Measurements from ENCODE around the gene LRRFIP1.

The LRRFIP1 gene

DNA sequence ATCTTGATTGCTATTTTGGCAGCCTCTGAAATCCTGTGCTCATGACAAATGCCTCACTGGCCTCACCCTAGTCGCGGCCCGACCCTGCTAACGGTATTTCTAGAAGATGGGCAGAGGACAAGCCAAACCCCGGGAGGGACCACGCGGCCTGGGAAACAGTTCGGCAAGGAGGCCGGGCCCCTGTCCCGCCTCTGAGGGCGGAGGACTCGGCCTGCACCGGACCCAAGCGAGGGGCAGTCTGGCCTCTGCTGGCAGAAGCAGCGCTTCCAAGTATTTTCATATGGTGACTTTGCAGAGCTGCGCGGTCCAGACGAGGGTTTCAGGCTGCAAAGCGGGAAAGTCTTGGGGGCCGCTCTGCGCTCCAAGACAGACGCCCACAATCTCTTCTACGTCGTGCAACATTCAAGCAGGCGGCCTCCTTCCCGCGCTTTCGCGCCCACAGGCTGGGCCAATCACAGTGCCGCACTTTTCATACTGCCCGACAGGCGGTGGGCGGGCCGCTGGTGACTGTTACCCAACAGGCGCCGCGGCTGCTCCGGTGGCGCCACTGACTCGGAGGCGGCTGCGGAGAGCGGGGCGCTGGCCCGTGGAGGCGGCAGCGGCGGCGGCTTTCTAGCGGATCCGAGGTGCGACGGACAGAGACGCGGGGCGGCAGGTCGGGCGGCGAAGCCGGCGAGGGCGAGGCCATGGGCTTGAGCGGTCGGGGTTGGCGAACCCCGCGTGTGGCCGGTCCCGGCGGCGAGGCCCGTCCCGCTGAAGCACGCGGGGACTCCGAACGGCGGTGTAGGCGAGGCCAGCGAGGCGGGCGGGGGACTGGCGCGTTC, 171.1 kb downstream of the LRRFIP1 start, which contains the start of gene RBM44:
Gene RBM44, plus strand, starts transcription at position 544 of the 824 bp plus-strand sequence. CDS start 14,831 bp downstream, outside the sequence.
- DNase-seq: no peak

DNA sequence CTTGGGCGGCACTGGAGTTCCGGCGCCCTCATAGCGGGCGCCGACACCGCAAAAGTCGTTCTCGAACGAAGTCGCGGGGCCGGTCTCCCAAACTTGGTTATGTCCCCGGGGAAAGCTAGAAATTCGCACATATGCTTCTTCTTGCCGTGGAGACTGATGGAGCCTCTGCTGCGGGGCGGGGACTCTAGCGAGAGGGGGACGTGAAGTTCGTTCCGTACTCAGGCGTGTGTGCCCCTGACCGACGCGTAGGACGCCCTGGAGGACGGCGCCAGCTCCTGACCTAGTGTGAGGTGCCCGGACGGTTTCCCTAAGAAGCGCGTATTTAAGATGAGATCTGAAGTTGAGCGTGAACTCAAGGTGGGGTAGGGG, 171.7 kb downstream of the LRRFIP1 start:
- DNase-seq: no peak

DNA sequence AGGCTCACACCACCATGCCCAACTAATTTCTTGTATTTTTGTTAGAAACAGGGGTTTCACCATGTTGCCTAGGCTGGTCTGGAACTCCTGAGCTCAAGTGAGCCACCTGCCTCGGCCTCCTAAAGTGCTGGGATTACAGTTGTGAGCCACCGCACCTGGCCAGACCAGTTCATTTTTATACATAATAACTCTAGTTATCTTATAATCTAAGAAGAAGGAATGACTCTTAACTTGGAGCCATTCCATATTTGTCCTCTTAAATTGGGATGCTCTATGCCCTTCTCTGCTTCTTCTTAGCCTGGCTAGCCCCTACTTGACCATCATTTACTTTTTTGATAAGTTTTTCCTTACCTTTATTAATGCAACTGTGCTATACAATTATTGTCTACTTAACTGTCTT, 174.1 kb downstream of the LRRFIP1 start:
- DNase-seq: no peak

DNA sequence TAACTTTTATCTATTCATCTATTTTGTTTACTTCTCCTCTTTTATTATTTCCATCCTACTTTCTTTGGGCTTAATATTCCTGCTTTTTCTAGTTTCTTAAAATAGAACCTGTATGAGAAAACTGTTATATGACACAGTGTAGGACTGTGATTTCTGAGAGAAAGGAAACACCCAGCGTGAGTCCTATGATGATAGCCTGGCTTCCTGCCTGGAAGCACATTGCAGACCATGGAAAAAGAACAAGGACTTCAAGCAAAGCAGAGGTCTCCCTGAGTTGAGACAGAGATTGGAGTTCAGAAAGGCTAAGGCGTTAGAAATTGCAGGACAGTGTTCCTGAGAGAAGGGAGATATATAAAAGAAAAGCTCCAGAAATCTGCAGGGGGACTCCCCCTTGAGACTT, 178.9 kb downstream of the LRRFIP1 start:
- no peak for DNase-seq

DNA sequence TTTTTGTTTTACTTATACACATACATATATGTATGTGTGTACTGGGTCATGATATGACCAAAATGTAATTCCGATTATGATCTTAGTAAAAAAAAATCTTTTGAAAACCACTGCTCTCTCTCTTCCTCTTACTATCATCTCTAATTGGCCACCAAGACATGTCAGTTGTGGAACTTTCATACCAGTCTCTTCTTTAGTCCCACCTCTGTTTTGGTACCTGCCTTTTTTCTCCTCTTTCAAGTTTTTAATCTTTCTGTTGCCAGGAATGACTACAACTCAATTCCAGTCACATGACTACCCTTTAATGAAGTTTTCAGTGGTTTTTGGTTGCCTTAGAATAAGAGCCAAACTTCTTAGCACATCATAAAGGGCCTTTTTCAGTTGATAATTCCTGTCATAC, 188.2 kb downstream of the LRRFIP1 start:
- DNase-seq: no peak

DNA sequence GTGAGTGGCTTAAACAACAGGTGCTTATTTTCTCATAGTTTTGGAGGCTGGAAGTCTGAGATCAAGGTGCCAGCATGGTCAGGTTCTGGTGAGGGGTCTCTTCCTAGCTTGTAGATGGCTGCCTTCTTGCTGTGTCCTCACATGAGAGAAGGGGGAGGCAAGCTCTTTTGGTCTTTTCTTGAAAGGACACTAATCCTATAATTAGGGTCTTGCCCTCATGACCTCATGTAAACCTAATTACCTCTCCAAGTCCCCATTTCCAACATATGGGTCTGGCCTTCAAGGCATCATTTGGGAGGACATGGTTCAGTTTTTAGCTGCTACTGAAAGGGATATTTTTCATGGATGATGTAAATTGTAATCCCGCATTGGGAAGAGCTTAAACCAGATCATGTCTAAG, 189.1 kb downstream of the LRRFIP1 start:
- no peak for DNase-seq

DNA sequence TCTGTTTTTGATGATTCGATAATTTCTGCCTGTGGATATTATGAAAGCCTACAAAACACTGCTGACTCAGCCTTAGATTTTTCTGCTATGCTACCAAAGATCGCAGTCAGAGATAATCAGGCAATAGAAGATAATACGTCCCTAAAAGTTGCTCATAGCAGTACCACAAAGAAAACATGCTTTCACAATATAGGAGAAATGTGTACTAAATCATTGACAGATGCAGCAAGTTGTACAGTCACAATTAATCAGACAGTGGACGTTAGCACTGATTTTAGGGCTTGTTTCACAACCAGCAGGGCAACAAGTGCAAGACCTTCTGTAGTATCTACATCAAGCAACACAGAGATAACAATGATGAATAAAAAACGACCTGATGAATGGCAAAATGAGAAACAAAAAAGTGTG, 190.7 kb downstream of the LRRFIP1 start:
- DNase-seq: peak; percentile 7 to 32

DNA sequence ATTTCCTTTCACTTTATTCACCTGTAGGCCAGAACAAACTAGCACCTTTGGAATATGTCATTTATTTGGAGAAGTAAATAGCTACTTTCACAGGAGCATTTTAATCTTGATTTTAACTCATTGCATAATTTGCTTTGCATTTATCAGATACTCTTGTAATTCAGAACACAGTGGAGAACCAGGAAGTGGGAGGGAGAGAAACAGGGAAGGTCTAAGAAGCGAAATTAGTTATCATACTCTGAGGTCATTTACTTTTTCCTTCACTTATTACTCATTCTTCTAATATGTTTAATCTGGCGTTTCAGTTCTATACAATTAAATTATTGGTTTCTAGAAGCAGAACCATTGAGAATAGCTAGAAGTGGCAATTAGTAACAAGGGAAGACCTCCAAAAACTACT, 191.8 kb downstream of the LRRFIP1 start:
- peak; percentile 32 to 55 for DNase-seq

DNA sequence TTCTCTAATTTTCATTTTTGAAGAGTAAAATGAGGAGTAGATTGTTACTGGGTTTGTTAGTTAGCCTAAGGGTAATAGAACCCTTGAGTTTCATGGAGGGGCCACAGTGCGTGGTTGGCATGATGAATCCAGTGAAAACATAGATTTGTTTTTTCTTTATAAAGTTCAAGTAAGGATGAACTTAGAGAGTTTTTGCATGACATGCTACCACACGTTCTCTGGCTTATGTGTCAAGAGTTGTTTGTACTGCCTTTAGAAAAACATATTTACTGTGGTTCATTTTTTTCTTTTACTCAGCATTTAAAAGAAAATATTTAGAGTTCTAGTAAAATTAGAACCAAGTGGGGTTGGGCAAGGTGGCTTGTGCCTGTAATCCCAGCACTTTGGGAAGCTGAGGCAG, 193.0 kb downstream of the LRRFIP1 start:
- DNase-seq: no peak

DNA sequence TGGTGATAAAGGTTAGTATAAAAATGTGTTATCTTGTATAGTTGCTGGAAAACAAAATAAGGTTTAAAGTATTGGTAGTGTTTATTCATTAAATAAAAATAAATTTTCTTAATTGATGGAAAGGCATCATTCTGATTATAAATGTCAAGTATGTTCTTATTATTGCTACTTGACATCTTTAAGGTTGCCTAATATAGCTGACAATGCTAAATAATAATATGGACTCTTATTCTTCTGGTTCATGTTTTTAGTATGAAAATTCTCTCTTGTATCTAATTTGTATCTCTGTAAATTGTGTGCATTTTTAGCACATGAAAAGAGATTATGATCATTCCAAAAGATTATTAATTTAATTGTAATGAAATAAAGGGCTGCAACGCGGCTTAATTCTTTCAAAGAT, 196.2 kb downstream of the LRRFIP1 start:
- no peak for DNase-seq

DNA sequence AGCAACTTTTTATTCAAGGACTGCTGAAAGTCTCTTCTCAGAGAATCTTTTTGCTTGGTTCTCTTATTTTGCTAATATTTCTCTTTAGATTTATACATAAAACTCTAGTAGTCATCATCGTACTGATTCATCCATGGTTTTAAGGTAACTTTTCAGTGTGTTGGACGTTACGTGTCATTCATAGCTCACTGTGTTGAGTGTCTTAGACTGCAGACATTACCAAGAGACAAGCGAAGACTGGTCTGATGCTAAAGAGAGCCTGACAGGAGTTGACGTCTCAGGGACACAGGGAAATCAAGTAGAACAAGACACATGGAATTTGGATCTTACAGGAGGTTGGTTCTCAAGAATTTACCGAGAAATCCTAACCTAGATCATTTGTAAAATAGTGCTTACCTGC, 196.7 kb downstream of the LRRFIP1 start:
- no peak for DNase-seq

DNA sequence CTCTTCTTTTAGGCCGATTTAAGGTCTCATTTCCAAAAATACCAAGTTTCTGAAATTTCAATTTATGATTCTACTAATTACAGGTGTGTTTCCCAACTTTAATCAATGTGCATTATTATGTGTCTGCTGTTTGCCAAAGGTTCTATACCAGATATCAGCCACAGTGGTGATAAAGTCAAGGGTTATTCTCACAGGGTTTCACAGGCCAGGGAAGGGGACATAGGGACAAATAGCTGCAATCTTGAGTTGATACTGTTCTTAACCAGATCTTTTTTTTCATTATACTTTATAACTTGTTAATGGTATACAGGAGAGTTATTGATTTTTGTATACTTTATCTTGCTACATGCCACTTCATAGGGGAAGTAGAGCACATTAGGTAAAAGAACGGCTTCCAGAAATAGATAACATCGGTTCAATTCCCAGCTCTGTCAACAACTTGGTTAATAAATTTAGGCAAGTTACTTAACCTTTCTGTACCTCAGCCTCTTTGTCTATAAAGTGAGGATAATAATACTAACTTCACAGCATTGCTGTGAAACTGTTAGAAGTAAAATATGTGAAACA, 200.1 kb downstream of the LRRFIP1 start:
- no peak for DNase-seq
